IMR-90 (cell line): ENCODE results near the gene SPAAR. TPM values are rescaled to one million over a fixed set of nuclear protein-coding genes. Genes with fewer than 3 reads are reported as not detected.

Source experiments
- ATAC-seq: fragments of 200-7000 bp; cut with Tn5 transposase; 2 replicates; pipeline ENCODE4 v1.9.1; 2020; ENCODE audit warnings: low read depth, mild to moderate bottlenecking, moderate library complexity
- BruUV-seq: library from RNA; stranded (reverse); fragments of 400-500 nt; replicated peaks from 2 replicates; lab custom pipeline; 2021; lab: Mats Ljungman, UMichigan
- CTCF ChIA-PET: fragments of 300-600 bp; formaldehyde crosslinking; extraction: SDS; loops from one replicate; lab custom pipeline; 2021; ENCODE audit warnings: antibody characterized with exemption; lab: Yijun Ruan, JAX
- POLR2A ChIA-PET: fragments of 300-600 bp; sonication (Branson Sonifier 250); formaldehyde crosslinking; loops from one replicate; lab custom pipeline; 2022; ENCODE audit warnings: antibody characterized with exemption; ENCODE audit not compliant: unreplicated experiment; lab: Charles Lee
- DNase-seq: peaks from one replicate; pipeline ENCODE4 v3.0.0; 2013
- H2AFZ ChIP-seq: replicated peaks from 2 replicates; pipeline ENCODE3; 2013; ENCODE audit warnings: low read length, mild to moderate bottlenecking; ENCODE audit not compliant: poor library complexity
- H2AK5ac ChIP-seq: 2 replicates; pipeline ENCODE4 v1.6.1; 2013; ENCODE audit warnings: low read depth, low read length, inconsistent platforms
- H2AK9ac ChIP-seq: replicated peaks from 2 replicates; pipeline ENCODE3; 2013; ENCODE audit warnings: mild to moderate bottlenecking, low read depth, low read length, moderate library complexity; ENCODE audit not compliant: poor library complexity
- H2BK120ac ChIP-seq: 2 replicates; pipeline ENCODE4 v1.6.1; 2013; ENCODE audit warnings: low read depth, low read length, inconsistent platforms
- H2BK15ac ChIP-seq: 3 replicates; pipeline ENCODE4 v1.6.1; 2013; ENCODE audit warnings: low read depth, low read length, inconsistent platforms
- H2BK20ac ChIP-seq: 2 replicates; pipeline ENCODE4 v1.6.1; 2013; ENCODE audit warnings: low read depth, mild to moderate bottlenecking, inconsistent platforms, low read length, moderate library complexity
- H2BK5ac ChIP-seq: 2 replicates; pipeline ENCODE4 v1.6.1; 2013; ENCODE audit warnings: mild to moderate bottlenecking, low read depth, low read length, inconsistent platforms; ENCODE audit not compliant: poor library complexity, severe bottlenecking
- H3K14ac ChIP-seq: replicated peaks from 2 replicates; pipeline ENCODE4 v1.6.1; 2013; ENCODE audit warnings: low read depth, low read length, inconsistent platforms
- H3K18ac ChIP-seq: 2 replicates; pipeline ENCODE4 v1.6.1; 2013; ENCODE audit warnings: low read depth, low read length, control low read depth
- H3K23ac ChIP-seq: 2 replicates; pipeline ENCODE4 v1.6.1; 2013; ENCODE audit warnings: low read depth, low read length, inconsistent platforms
- H3K27ac ChIP-seq: 2 replicates; pipeline ENCODE4 v1.5.1; 2013; ENCODE audit warnings: mild to moderate bottlenecking, control low read depth, low read length; ENCODE audit not compliant: insufficient read depth
- H3K27me3 ChIP-seq: 2 replicates; pipeline ENCODE4 v1.6.1; 2013; ENCODE audit warnings: low read length; ENCODE audit not compliant: control insufficient read depth, insufficient read depth
- H3K36me3 ChIP-seq: 2 replicates; pipeline ENCODE4 v1.6.1; 2013; ENCODE audit warnings: low read length, mixed read lengths; ENCODE audit not compliant: control insufficient read depth, insufficient read depth
- H3K4ac ChIP-seq: 2 replicates; pipeline ENCODE4 v1.6.1; 2013; ENCODE audit warnings: low read depth, low read length, inconsistent platforms
- H3K4me1 ChIP-seq: 2 replicates; pipeline ENCODE4 v1.6.1; 2013; ENCODE audit warnings: low read length, mixed read lengths; ENCODE audit not compliant: control insufficient read depth, insufficient read depth
- H3K4me2 ChIP-seq: 2 replicates; pipeline ENCODE4 v1.6.1; 2013; ENCODE audit warnings: low read depth, mild to moderate bottlenecking, control low read depth, low read length, moderate library complexity
- H3K4me3 ChIP-seq: 2 replicates; pipeline ENCODE4 v1.5.1; 2013; ENCODE audit warnings: low read depth, mild to moderate bottlenecking, control low read depth, low read length, moderate library complexity; ENCODE audit not compliant: insufficient read depth
- H3K56ac ChIP-seq: 2 replicates; pipeline ENCODE4 v1.6.1; 2013; ENCODE audit warnings: low read length, inconsistent platforms; ENCODE audit not compliant: insufficient read depth; ENCODE audit errors: extremely low read depth
- H3K79me1 ChIP-seq, 2 experiments: 2 replicates each; pipeline ENCODE4 v1.6.1; 2013; ENCODE audit warnings: low read length in 2 of 2, inconsistent platforms in 1 of 2, low read depth in 1 of 2
- H3K9ac ChIP-seq: 2 replicates; pipeline ENCODE4 v1.6.1; 2013; ENCODE audit warnings: low read depth, low read length, control low read depth
- H3K9me1 ChIP-seq: 2 replicates; pipeline ENCODE4 v1.6.1; 2013; ENCODE audit warnings: low read length, inconsistent platforms; ENCODE audit not compliant: insufficient read depth
- H3K9me3 ChIP-seq: 2 replicates; pipeline ENCODE4 v1.6.1; 2013; ENCODE audit warnings: low read length; ENCODE audit not compliant: control insufficient read depth, insufficient read depth
- H4K20me1 ChIP-seq: 2 replicates; pipeline ENCODE4 v1.6.1; 2013; ENCODE audit warnings: low read length, inconsistent platforms; ENCODE audit not compliant: insufficient read depth
- H4K5ac ChIP-seq: 2 replicates; pipeline ENCODE4 v1.6.1; 2013; ENCODE audit warnings: mild to moderate bottlenecking, low read depth, low read length, control low read depth
- H4K8ac ChIP-seq, 2 experiments: 2 replicates each; pipeline ENCODE4 v1.6.1; 2013; ENCODE audit warnings: low read depth in 2 of 2, low read length in 2 of 2, control low read depth in 1 of 2, inconsistent platforms in 1 of 2
- H4K91ac ChIP-seq: 2 replicates; pipeline ENCODE4 v1.6.1; 2013; ENCODE audit warnings: low read depth, low read length, inconsistent platforms; ENCODE audit not compliant: insufficient read depth
- BHLHE40 ChIP-seq: fragments of 150-350 bp; IDR thresholded peaks from 2 replicates; pipeline ENCODE4 v1.6.1; 2016; ENCODE audit warnings: mild to moderate bottlenecking, low read depth, low read length
- CEBPB ChIP-seq: IDR thresholded peaks from 2 replicates; pipeline ENCODE4 v1.6.1; 2012; ENCODE audit warnings: low read depth, low read length, improper control_type of control experiment
- POLR2A ChIP-seq: IDR thresholded peaks from 2 replicates; pipeline ENCODE4 v1.6.1; 2012; ENCODE audit warnings: mild to moderate bottlenecking, low read depth, low read length
- SMC3 ChIP-seq: fragments of 150-350 bp; IDR thresholded peaks from 2 replicates; pipeline ENCODE4 v1.6.1; 2016; ENCODE audit warnings: low read depth, mild to moderate bottlenecking, antibody characterized with exemption, low read length, moderate library complexity
- WGBS, 2 experiments: methylation state at CpG; one replicate each; pipeline versions ENCODE4 v1.1.5 to v1.1.7; 2013; ENCODE audit warnings: missing lambda C conversion rate in 2 of 2; ENCODE audit not compliant: insufficient read length in 1 of 2; ENCODE audit errors: extremely low coverage in 2 of 2; 5-methylcytosine and 5-hydroxymethylcytosine counted together
- dilution Hi-C: fragments of 300-500 bp; cut with HindIII; formaldehyde crosslinking; loops from one replicate; pipeline ENCODE4 v1.14.3; 2018; ENCODE audit warnings: low sequenced_read_pairs; ENCODE audit not compliant: unreplicated experiment
- in situ Hi-C: fragments of 300-500 bp; cut with MboI; formaldehyde crosslinking; loops from 3 replicates; pipeline ENCODE4 v1.14.3; 2019; ENCODE audit warnings: low sequenced_read_pairs, inconsistent platforms, mixed read lengths
- intact Hi-C: fragments of 100-400 bp; cut with micrococcal nuclease; formaldehyde crosslinking; loops from 2 replicates; pipeline ENCODE4 v1.10.0; 2022
- polyA plus RNA-seq, 3 experiments: library from polyadenylated mRNA; depleted of rRNA; stranded (reverse); fragments of >200 nt; gene quantifications; 2 replicates each; pipeline ENCODE4 v1.2.3, GENCODE V29; 2012; ENCODE audit warnings: low replicate concordance in 1 of 3
- total RNA-seq: library from RNA; depleted of rRNA; stranded (reverse); fragments of >200 nt; gene quantifications from 2 replicates; pipeline ENCODE4 v1.2.3, GENCODE V29; 2012
- TF ChIP-seq, protein P1 (sequence below): fragments of 150-350 bp; IDR thresholded peaks from 2 replicates; pipeline ENCODE4 v1.6.1; 2017; ENCODE audit warnings: mild to moderate bottlenecking, antibody characterized with exemption, low read length, low read depth
- TF ChIP-seq, protein P2 (sequence below): conservative IDR thresholded peaks from 2 replicates; pipeline ENCODE4 v1.5.1; 2012; ENCODE audit warnings: mild to moderate bottlenecking, low read depth, low read length, improper control_type of control experiment

Gene SPAAR
- total and polyA plus RNA-seq, 2 of the 4 experiments (the other 2 are of a cell fraction) = 0.18 to 0.32 TPM

- CTCF ChIA-PET = interaction anchor here (1.3 kb wide), 2 partner anchors 13 to 80 kb away, joined by 3 to 5 read pairs; no protein-coding TSS in a partner anchor
- no peaks in the 10 kb centered on the region for H3K36me3 ChIP-seq
- H2BK5ac ChIP-seq = no peak overlapping the region
- H2AK5ac ChIP-seq = no peak overlapping the region
- no peak overlapping the region for H3K4me3 ChIP-seq
- H4K91ac ChIP-seq = no peak overlapping the region
- intact Hi-C loops (no loop called here), dilution Hi-C loops (no loop called here), in situ Hi-C loops (no loop called here)
- H3K27ac ChIP-seq = no peak overlapping the region
- H3K18ac ChIP-seq = no peak overlapping the region
- H3K27me3 ChIP-seq = peaks cover 6% of the 10 kb centered on the region; the same call in 1 of the 2 replicates
- H4K5ac ChIP-seq = no peak overlapping the region
- no peak overlapping the region for H3K4ac ChIP-seq
- no peak overlapping the region for H2BK15ac ChIP-seq
- no TSS peak for BruUV-seq
- no peak overlapping the region for H3K9ac ChIP-seq
- DNase-seq (no peak), ATAC-seq (no peak)
- H3K4me1 ChIP-seq = no peaks in the 10 kb centered on the region
- H3K9me3 ChIP-seq = no peaks in the 10 kb centered on the region
- H3K23ac ChIP-seq = no peak overlapping the region
- H2BK20ac ChIP-seq = no peak overlapping the region
- peak overlapping the region; percentile 28 for H2AK9ac ChIP-seq
- H3K9me1 ChIP-seq = 0 out of 2 replicates have a peak, but pooled peaks cover 3% of the 10 kb centered on the region
- H2AFZ ChIP-seq = no peak overlapping the region
- POLR2A ChIA-PET = no interaction called here
- H2BK120ac ChIP-seq = no peak overlapping the region
- WGBS, 2 experiments = 71% methylated on average over 16 of the region's 19 CpGs; no CpG with 5 or more reads in 1 of the 2 experiments
- no peak overlapping the region for H3K14ac ChIP-seq
- H3K4me2 ChIP-seq = no peak overlapping the region
- no peaks in the 10 kb centered on the region for H4K20me1 ChIP-seq
- no peak overlapping the region for H4K8ac ChIP-seq
- TF ChIP-seq, protein P1, sequence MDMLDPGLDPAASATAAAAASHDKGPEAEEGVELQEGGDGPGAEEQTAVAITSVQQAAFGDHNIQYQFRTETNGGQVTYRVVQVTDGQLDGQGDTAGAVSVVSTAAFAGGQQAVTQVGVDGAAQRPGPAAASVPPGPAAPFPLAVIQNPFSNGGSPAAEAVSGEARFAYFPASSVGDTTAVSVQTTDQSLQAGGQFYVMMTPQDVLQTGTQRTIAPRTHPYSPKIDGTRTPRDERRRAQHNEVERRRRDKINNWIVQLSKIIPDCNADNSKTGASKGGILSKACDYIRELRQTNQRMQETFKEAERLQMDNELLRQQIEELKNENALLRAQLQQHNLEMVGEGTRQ = no peak
- TF ChIP-seq, protein P2, sequence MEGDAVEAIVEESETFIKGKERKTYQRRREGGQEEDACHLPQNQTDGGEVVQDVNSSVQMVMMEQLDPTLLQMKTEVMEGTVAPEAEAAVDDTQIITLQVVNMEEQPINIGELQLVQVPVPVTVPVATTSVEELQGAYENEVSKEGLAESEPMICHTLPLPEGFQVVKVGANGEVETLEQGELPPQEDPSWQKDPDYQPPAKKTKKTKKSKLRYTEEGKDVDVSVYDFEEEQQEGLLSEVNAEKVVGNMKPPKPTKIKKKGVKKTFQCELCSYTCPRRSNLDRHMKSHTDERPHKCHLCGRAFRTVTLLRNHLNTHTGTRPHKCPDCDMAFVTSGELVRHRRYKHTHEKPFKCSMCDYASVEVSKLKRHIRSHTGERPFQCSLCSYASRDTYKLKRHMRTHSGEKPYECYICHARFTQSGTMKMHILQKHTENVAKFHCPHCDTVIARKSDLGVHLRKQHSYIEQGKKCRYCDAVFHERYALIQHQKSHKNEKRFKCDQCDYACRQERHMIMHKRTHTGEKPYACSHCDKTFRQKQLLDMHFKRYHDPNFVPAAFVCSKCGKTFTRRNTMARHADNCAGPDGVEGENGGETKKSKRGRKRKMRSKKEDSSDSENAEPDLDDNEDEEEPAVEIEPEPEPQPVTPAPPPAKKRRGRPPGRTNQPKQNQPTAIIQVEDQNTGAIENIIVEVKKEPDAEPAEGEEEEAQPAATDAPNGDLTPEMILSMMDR = no peak
- TF ChIP-seq SMC3 = no peak
- no peak for TF ChIP-seq CEBPB
- no peak for TF ChIP-seq BHLHE40
- TF ChIP-seq POLR2A = no peak
- H3K56ac ChIP-seq = no peak overlapping the region
- no peaks in the 10 kb centered on the region for H3K79me1 ChIP-seq
Measured at GRCh38 chr9:35869621-35870216, 39.6 kb upstream of the SPAAR start.
